Adrenal gland (tissue), 5 donors: ENCODE results near the gene GMCL1.
A peak's percentile ranks its signal among the peaks of the same experiment; 100 is the strongest.

Experiments
- CTCF ChIP-seq, 6 experiments: fragments of 450-650 bp in 4 of 6; fragments of 200-600 bp in 2 of 6; sonication (generic) in 1 of 6; IDR thresholded peaks; 1 replicate in 5 of 6; 2 replicates in 1 of 6; pipeline versions ENCODE4 v1.5.1 to v1.8.0; 2016 to 2021; ENCODE audit warnings: antibody characterized with exemption in 6 of 6, mild to moderate bottlenecking in 2 of 6, moderate library complexity in 1 of 6
- POLR2A ChIP-seq, 2 donors: fragments of 450-650 bp; IDR thresholded peaks; one replicate each; pipeline ENCODE4 v1.6.1; 2017; ENCODE audit warnings: antibody characterized with exemption in 2 of 2, mild to moderate bottlenecking in 2 of 2, moderate library complexity in 1 of 2
- donor health status: DM: no; HTN: no; CAD: no.

- TF ChIP-seq CTCF (IDR thresholded peaks at IDR 0.05) (no peak), POLR2A (IDR thresholded peaks at IDR 0.05) (peak in 1 of 2 donors; percentile 40)
Measured at GRCh38 chr2:69893684-69894551, 64.5 kb downstream of the GMCL1 start, which contains the start of gene SNRNP27.
